ENCODE data around the gene PSMA6. TPM values are rescaled to one million over a fixed set of nuclear protein-coding genes. Genes with fewer than 3 reads are reported as not detected.

The PSMA6 gene
- total and polyA plus RNA-seq, 2 of the 13 experiments (the other 11 are each of a cell fraction or from before 2014, with no cell fraction given): 525 to 1,109 TPM

GRCh38 chr14:35355981-35356841 is 64.0 kb downstream of the PSMA6 start (continued):
- no peak for TF ChIP-seq PBX3 (CRISPR knock-in tag; IDR thresholded peaks at IDR 0.05; ENCODE audit: borderline replicate concordance)
- TF ChIP-seq ZNF562 (CRISPR knock-in tag; IDR thresholded peaks at IDR 0.05; ENCODE audit: borderline replicate concordance): no peak
- TF ChIP-seq ZNF143 (CRISPR knock-in tag; IDR thresholded peaks at IDR 0.05): peak; percentile 21; the same call in 1 of the 2 replicates
- peak; percentile 84 for TF ChIP-seq HNF4G (IDR thresholded peaks at IDR 0.05; ENCODE audit: borderline replicate concordance, low read depth, low read length)
- TF ChIP-seq HNF4G (CRISPR knock-in tag; IDR thresholded peaks at IDR 0.05; ENCODE audit: borderline replicate concordance, low read depth): peak; percentile 90; the same call in 1 of the 2 replicates
- TF ChIP-seq ZNF556 (CRISPR knock-in tag; IDR thresholded peaks at IDR 0.05; ENCODE audit: borderline replicate concordance): peak; percentile 91; the same call in 1 of the 2 replicates
- TF ChIP-seq RARG (CRISPR knock-in tag; IDR thresholded peaks at IDR 0.05; ENCODE audit: low read depth): no peak
- TF ChIP-seq GPN1 (CRISPR knock-in tag; IDR thresholded peaks at IDR 0.05; ENCODE audit: borderline replicate concordance): no peak
- TF ChIP-seq ZNF124 (CRISPR knock-in tag; IDR thresholded peaks at IDR 0.05): peak; percentile 33; the same call in 1 of the 2 replicates
- peak; percentile 74; the same call in 1 of the 2 replicates for TF ChIP-seq RXRA (CRISPR knock-in tag; IDR thresholded peaks at IDR 0.05)
- TF ChIP-seq BRD4 (CRISPR knock-in tag; IDR thresholded peaks at IDR 0.05): 0 out of 2 replicates have a peak, but pooled peaks have one; percentile 12
- TF ChIP-seq ZNF20 (CRISPR knock-in tag; IDR thresholded peaks at IDR 0.05): no peak; the same call in 1 of the 2 replicates
- TF ChIP-seq POLR2AphosphoS5 (IDR thresholded peaks at IDR 0.05; ENCODE audit: low read depth, low read length): no peak
- TF ChIP-seq ZNF30 (CRISPR knock-in tag; IDR thresholded peaks at IDR 0.05): no peak
- no peak for TF ChIP-seq IRX3 (CRISPR knock-in tag; IDR thresholded peaks at IDR 0.05; ENCODE audit: borderline replicate concordance, low read depth)
- TF ChIP-seq KIAA2018 (CRISPR knock-in tag; IDR thresholded peaks at IDR 0.05; ENCODE audit: borderline replicate concordance): peak; percentile 10; the same call in 1 of the 2 replicates
- 0 out of 2 replicates have a peak, but pooled peaks have one; percentile 33 for TF ChIP-seq LRRFIP1 (CRISPR knock-in tag; conservative IDR thresholded peaks at IDR 0.05)
